ENCODE measurements around the gene HRAS. TPM values are rescaled to one million over a fixed set of nuclear protein-coding genes. Genes with fewer than 3 reads are reported as not detected.
A peak's percentile ranks its signal among the peaks of the same experiment; 100 is the strongest.

HRAS gene
- total RNA-seq, 2 experiments from 2014 or later: 23.7 to 23.9 TPM

DNA sequence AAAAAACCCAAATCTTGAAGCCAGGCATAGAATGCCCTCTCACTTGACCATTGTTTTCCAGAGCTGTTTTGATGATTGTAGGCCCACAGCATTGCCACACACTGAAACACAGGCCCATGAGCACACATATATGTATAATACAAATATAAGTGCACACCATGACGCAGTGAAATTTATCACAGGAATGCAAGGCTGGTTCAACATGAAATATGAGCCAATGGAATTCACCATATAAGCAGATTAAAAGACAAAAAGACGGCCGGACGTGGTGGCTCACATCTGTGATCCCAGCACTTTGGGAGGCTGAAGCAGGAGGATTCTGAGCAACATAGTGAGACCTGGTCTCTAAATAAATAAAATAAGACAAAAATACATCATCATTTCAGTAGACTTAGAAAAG is 19.0 kb downstream of the HRAS start:
- ChIA-PET POLR2A (interaction anchor here (3.4 kb wide), 1 partner anchor 9 kb away, joined by 23 read pairs; the partner anchor contains the start of gene RNH1), CTCF (no interaction called here)
- Mint-ChIP-seq H3K9me3 (peaks cover 2% of the 10 kb centered on the region), H3K4me3 (no peak overlapping the region), H3K36me3 (ENCODE audit: low read depth) (peaks cover 25% of the 10 kb centered on the region), H3K4me1 (ENCODE audit: low read depth) (peaks cover 4% of the 10 kb centered on the region), H3K27me3 (no peaks in the 10 kb centered on the region), H3K27ac (no peak overlapping the region)
- peaks cover 6 to 16% of the 10 kb centered on the region in 2 experiments for H3K9me3 ChIP-seq (ENCODE audit: control insufficient read depth in 1 of 2, insufficient read depth in 1 of 2, low read length in 2 of 2)
- no peak overlapping the region for H3K27ac ChIP-seq (ENCODE audit: low read depth in 1 of 2, low read length in 2 of 2)
- H3K4me1 ChIP-seq (ENCODE audit: insufficient read depth, low read length): peaks cover 8% of the 10 kb centered on the region
- ATAC-seq (ENCODE audit: poor library complexity): no peak
- H3K4me3 ChIP-seq (ENCODE audit: low read length): no peak overlapping the region
- TF ChIP-seq, protein P1, sequence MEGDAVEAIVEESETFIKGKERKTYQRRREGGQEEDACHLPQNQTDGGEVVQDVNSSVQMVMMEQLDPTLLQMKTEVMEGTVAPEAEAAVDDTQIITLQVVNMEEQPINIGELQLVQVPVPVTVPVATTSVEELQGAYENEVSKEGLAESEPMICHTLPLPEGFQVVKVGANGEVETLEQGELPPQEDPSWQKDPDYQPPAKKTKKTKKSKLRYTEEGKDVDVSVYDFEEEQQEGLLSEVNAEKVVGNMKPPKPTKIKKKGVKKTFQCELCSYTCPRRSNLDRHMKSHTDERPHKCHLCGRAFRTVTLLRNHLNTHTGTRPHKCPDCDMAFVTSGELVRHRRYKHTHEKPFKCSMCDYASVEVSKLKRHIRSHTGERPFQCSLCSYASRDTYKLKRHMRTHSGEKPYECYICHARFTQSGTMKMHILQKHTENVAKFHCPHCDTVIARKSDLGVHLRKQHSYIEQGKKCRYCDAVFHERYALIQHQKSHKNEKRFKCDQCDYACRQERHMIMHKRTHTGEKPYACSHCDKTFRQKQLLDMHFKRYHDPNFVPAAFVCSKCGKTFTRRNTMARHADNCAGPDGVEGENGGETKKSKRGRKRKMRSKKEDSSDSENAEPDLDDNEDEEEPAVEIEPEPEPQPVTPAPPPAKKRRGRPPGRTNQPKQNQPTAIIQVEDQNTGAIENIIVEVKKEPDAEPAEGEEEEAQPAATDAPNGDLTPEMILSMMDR (IDR thresholded peaks at IDR 0.05): no peak
- H3K27me3 ChIP-seq (ENCODE audit: control insufficient read depth in 1 of 2, insufficient read depth in 2 of 2, low read length in 2 of 2): no peaks in the 10 kb centered on the region
- no peaks in the 10 kb centered on the region for H3K36me3 ChIP-seq (ENCODE audit: insufficient read depth, low read length)
- intact Hi-C loops (cut with DNase I, micrococcal nuclease): loop anchor here in 1 of 2 experiments (10.0 kb wide), 1 partner anchor 212 kb away; the partner anchor contains the start of gene IFITM2
- no peak for DNase-seq

DNA sequence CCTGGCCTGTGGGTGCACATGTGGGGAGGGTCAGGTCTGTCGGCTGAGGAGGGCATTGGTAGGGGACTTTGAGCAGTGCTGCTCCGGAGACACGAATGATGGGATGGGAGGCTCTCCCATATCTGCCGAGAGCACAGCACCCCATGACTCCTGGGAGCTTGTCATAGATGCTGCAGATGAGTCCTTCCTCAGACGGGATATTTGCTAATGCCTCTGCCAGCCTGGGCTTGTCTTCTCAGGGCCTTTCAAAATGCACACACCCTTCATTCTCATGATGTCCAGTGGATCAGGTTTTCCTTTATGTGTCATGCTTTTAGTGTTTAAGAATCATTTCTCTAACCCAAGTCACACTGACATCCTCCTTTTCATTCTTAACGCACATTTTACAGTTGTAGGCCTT is 20.2 kb downstream of the HRAS start:
- TF ChIP-seq, protein P1 (IDR thresholded peaks at IDR 0.05): no peak
- H3K27ac ChIP-seq (ENCODE audit: low read depth in 1 of 2, low read length in 2 of 2): no peak overlapping the region
- no peaks in the 10 kb centered on the region for H3K27me3 Mint-ChIP-seq
- H3K4me1 Mint-ChIP-seq (ENCODE audit: low read depth): peaks cover 4% of the 10 kb centered on the region
- peaks cover 2% of the 10 kb centered on the region for H3K9me3 Mint-ChIP-seq
- H3K36me3 ChIP-seq (ENCODE audit: insufficient read depth, low read length): no peaks in the 10 kb centered on the region
- intact Hi-C loops (cut with DNase I, micrococcal nuclease): loop anchor here in 1 of 2 experiments (10.0 kb wide), 1 partner anchor 210 kb away; the partner anchor contains the start of gene IFITM2
- H3K36me3 Mint-ChIP-seq (ENCODE audit: low read depth): peaks cover 28% of the 10 kb centered on the region
- ChIA-PET POLR2A (interaction anchor here (1.2 kb wide), 1 partner anchor 308 kb away, joined by 3 read pairs; the partner anchor contains the start of genes BET1L and RIC8A), CTCF (no interaction called here)
- H3K4me3 ChIP-seq (ENCODE audit: low read length): no peak overlapping the region
- H3K4me1 ChIP-seq (ENCODE audit: insufficient read depth, low read length): peaks cover 8% of the 10 kb centered on the region
- ATAC-seq (ENCODE audit: poor library complexity) (no peak), DNase-seq (no peak)
- peaks cover 6 to 16% of the 10 kb centered on the region in 2 experiments for H3K9me3 ChIP-seq (ENCODE audit: control insufficient read depth in 1 of 2, insufficient read depth in 1 of 2, low read length in 2 of 2)
- H3K27ac Mint-ChIP-seq: no peak overlapping the region
- H3K4me3 Mint-ChIP-seq: peak overlapping the region; percentile 10
- no peaks in the 10 kb centered on the region for H3K27me3 ChIP-seq (ENCODE audit: control insufficient read depth in 1 of 2, insufficient read depth in 2 of 2, low read length in 2 of 2)

DNA sequence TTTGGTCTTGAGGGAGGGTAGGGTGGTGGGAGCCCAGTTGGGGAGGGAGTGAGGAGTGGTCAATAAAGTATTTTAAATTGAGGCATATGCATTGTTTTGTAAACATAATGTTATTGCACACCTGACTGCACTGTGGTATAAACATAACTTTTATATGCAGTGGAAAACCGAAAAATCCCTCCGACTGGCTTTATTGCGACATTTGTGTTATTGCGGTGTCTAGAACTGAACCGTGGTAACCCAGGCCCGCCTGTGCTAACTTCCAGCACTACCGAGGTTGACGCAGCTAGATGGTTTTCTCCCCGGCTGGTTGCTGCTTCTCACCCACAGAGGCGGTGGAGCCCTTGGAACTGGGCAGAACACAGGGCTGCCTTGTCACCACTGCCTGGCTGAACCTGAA is 20.8 kb downstream of the HRAS start:
- ChIA-PET POLR2A (interaction anchor here (1.2 kb wide), 1 partner anchor 307 kb away, joined by 3 read pairs; the partner anchor contains the start of genes BET1L and RIC8A), CTCF (no interaction called here)
- Histone ChIP-seq H3K27ac (ENCODE audit: low read depth in 1 of 2, low read length in 2 of 2) (no peak overlapping the region), H3K9me3 (ENCODE audit: control insufficient read depth in 1 of 2, insufficient read depth in 1 of 2, low read length in 2 of 2) (peaks cover 6 to 16% of the 10 kb centered on the region in 2 experiments), H3K4me3 (ENCODE audit: low read length) (no peak overlapping the region), H3K27me3 (ENCODE audit: control insufficient read depth in 1 of 2, insufficient read depth in 2 of 2, low read length in 2 of 2) (no peaks in the 10 kb centered on the region), H3K4me1 (ENCODE audit: insufficient read depth, low read length) (peaks cover 8% of the 10 kb centered on the region), H3K36me3 (ENCODE audit: insufficient read depth, low read length) (peaks cover 5% of the 10 kb centered on the region)
- no peak overlapping the region for H3K4me3 Mint-ChIP-seq
- H3K4me1 Mint-ChIP-seq (ENCODE audit: low read depth): peaks cover 4% of the 10 kb centered on the region
- TF ChIP-seq, protein P1 (IDR thresholded peaks at IDR 0.05): no peak
- peaks cover 32% of the 10 kb centered on the region for H3K36me3 Mint-ChIP-seq (ENCODE audit: low read depth)
- intact Hi-C loops (cut with DNase I, micrococcal nuclease): loop anchor here in 1 of 2 experiments (10.0 kb wide), 1 partner anchor 210 kb away; the partner anchor contains the start of gene IFITM2
- H3K27me3 Mint-ChIP-seq: no peaks in the 10 kb centered on the region
- peaks cover 2% of the 10 kb centered on the region for H3K9me3 Mint-ChIP-seq
- no peak for DNase-seq
- no peak for ATAC-seq (ENCODE audit: poor library complexity)
- H3K27ac Mint-ChIP-seq: no peak overlapping the region

Data from CD4-positive, alpha-beta T cell (primary cell).